Inflammatory macrophage (primary cell): Measurements from ENCODE around the gene RAD23A.
"Not testable (repeated sequence)": the region's sequence is repeated elsewhere in the genome, so short reads cannot be mapped to it uniquely, and the experiment has no call there.

Source experiments
- DNase-seq, 2 donors: peaks; one replicate each; pipeline ENCODE4 v3.0.0-alpha.2; 2020 to 2022
- total RNA-seq, 18 experiments: gene quantifications; one replicate each; lab custom pipeline; 2026; ENCODE audit warnings: mixed read lengths in 6 of 18, inconsistent platforms in 2 of 18; lab: John Stamatoyannopoulos, UW

The RAD23A gene
- total RNA-seq: 43.2 to 113 (median 74.6) reads per million in 18 experiments

DNA sequence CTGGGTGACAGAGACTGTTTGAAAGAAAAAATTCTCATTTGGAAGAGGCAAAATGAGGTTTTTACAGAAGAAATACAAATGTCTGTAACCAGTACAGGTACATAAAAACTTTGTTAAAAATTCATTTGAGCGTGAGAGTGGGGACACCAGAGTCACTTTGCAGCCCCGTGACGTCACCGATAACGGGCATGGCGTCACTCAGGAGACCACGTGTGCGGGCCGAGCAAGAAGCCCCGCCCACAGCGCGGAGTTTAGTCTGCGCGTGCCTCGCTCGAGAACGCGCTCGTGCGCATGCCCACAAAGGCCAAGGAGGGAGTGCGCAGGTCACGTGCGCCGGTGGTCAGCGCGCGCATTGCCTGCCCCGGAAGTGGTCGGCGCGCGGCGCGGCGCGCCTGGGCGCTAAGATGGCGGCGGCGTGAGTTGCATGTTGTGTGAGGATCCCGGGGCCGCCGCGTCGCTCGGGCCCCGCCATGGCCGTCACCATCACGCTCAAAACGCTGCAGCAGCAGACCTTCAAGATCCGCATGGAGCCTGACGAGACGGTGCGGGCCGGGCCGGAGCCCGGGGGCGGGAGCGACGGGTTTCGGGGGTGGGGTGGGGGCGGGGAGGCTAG, at the start of gene RAD23A:
TSS of gene RAD23A (plus strand) at position 384 of the 613 bp plus-strand sequence. CDS start at position 471, 87 bp downstream.
- peak; percentile 99 to 100 for DNase-seq

DNA sequence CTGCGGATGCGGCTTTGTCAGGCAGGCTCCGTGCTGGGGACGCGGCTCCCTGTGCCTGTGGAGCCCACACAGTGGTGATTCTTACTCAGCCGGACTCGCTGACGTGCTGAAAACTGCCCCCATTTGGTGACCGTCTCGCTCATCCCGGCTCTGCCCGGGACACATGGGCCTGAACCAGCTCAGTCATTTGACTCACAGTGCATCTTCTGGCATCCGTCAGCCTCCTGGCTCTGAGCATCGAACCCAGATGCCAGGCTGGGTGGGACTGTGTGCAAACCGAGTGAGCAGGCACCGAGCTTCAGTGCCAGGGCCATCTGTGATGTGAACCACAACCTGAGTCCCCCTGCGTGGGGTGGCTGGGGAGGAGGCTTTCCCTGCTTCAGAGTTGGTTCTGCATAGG, 49.2 kb upstream of the RAD23A start:
- DNase-seq: no peak

DNA sequence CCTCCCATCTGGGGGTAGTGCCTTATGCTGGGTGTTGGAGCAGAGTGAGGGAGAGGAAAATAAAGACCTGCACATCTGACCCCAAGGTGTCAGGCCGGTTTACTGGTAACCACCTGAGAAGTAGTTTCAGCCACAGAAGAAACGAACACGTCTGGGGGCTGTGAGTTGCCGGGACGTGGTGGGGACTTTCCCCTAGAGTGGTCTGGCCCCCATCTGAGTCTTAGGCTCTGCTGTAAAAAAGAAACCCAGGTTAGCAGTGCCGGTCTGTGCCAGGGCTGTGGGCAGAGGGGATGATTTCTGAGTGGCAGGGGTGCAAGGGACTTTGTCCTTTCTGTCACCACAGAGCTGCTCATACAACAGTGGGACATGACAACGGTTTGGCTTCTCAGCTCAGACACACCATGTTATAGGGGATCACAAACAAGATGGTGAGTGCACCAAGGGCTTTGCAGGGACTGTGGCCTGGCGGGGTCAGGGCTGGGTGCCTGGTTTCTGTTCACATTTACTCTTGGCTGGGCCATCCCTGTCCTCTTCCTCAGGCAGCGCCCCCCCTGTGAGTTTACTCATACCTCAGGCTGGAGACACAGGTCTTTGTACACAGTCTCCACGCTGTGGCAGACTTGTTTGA, 45.7 kb upstream of the RAD23A start:
- no peak for DNase-seq

DNA sequence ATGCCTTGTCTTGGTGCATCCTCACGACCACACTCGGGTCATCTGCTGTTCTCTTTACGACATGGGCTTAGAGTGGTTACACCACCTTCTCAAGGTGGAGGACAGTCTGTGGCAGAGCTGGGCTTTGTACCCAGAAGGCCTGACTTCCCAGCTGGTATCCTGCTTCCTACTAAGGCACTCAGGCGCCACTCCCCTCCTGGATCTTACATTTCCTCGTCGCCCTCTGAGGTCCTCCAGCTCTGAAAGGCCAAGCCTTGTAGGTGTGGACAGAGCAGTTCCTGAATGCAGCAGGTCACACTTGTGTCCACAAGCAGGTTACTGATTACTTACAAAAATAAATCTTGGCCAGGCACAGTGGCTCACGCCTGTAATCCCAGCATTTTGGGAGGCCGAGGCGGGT, 38.5 kb upstream of the RAD23A start:
- DNase-seq: no peak

DNA sequence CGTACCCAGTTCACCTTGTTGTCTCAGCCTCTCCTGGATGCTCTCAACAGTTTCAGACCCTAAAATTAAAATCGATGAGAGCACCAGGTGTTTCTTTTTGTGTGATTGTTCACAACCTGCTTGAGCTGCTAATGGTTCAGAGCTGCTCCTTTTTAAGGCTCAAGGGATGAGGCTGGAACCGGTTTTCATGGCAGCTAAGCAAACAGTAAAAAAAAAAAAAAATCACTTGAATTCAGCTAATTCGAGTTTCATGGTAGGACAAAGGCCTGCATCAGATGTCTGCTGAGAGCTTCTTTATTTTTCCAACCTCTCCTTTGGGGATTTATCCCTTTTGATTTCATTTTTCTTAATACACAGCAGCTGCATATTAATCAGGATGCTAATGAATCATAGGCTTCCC, 33.1 kb upstream of the RAD23A start:
- no peak for DNase-seq

DNA sequence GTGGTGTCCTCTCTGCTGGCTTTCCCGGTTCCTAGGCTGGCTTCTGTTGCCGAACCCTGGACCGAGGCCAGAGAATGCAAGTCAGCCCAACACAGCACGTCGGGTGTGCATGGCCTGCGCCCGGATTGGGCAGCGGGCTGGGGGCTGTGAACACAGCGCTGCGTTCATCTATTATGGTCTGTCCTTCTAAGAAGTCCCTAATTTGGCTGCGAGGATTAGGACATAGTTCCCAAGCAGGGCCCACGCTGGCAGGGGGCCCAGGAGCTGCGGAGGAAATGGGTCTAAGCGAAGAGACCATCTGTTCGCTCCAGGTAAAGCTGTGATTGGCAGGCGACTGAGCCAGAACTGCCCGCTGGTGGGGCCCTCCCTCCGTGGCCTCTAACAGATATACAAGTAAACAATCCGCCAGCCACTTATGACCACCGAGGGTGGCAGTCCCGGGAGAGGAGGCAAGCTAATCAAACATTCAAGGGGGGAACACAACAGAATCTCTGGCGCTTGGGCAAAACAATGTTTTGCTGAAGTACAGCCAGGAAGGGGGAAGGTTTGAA, 32.6 kb upstream of the RAD23A start:
- DNase-seq: no peak

DNA sequence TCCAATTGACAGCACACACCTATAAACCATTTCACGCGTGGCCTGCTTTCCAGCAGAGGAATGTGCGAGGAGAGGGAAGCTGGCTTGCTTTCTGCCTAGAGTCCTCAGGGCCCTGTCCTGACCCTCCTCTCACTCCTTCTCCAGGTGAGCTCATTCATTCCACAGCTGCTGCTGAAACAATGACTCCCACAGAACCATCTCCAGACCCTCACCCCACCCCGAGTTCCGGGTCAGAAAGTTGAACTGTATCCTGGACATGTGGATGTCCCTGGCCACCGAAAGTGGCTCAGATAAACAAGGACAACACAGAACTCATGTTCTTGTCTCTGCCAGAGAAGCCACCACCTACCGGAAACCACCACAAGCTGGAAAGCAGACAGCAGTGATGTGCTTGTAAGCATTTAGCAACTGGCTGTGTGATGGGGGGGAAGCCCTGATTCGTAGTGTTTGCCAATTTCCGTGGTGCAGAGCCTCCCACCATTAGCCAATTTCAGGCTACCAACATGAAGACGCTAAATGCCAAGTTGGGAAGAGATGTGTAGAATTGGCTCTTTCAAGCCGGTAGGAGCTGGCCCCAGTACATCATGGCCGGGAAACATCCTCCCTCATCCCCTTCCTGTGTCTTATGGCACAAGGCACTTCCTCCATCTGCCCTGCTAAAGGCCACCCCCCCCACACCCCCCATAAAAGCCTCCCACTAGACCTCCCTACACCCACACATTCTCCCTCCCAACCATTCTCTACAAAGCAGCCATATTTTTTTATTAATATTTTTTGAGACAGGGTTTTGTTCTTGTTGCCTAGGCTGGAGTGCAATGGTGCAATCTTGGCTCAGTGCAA, 31.6 kb upstream of the RAD23A start:
- DNase-seq: peak; percentile 45 to 60

DNA sequence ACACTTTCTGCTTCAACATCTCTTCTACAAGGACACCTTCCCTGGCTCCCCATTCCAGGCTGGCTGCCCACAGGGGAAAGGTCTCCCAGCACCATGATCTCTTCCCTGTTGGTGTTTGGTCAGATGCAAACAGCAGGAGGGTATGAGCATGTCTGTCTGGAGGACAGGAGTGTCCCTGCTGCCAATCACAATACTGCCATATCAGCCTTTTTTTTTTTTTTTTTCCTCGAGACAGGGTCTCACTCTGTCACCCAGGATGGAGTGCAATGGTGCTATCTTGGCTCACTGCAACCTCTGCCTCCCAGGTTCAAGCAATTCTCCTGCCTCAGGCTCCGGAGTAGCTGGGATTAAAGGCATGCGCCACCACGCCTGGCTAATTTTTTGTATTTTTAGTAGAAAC, 29.8 kb upstream of the RAD23A start:
- not testable (repeated sequence) for DNase-seq

DNA sequence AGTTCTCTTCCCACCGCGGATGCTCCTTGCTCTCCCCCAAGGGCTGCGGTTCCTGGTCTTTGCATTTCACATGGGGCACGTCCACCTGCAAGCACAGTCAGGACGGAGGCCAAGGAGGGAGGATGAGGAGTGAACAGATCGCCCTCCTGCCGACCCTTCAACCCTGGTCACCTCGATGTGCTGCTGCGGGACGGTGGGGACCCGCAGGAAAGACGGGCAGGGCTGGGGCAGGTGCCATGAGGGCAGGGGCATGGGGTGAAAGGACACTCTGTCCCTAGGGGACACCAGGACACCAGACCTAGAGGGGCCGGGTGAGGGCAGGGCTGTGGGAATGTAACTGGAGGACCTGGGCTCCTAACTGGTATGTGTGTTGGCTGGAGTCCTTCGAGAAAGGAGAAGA, 27.4 kb upstream of the RAD23A start:
- no peak for DNase-seq

DNA sequence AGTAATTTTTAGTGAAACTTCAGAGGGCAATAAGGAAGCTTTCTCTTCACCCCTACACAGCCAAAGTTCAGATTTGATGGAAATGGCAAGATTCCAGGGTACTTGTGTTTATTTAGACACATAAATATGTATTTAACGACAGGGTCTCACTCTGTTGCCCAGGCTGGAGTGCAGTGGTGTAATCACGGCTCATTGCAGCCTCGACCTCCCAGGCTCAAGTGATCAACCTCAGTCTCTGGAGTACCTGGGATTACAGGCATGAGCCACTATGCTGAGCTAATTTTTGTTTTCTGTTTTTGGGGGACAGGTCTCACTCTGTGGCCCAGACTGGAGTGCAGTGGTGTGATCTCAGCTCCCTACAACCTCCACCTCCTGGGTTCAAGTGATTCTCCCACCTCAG, 24.6 kb upstream of the RAD23A start:
- DNase-seq: no peak

DNA sequence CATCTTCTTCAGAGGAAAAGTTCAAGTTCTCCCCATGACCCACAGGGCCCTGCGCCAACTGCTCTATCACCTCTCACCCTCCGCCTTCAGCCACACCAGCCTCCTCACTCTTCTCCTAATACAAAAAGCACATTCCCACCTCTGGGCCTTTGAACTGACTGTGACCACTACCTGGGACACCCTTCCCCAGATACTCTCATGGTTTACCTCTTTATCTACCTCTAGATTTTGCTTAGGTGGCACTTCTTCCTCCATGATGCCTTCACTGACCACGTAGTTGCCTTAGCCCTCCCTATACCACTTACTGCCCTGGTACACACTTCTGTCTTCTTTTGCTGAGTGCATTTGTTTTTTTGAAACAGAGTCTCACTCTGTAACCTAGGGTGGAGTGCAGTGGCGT, 22.7 kb upstream of the RAD23A start:
- no peak for DNase-seq

DNA sequence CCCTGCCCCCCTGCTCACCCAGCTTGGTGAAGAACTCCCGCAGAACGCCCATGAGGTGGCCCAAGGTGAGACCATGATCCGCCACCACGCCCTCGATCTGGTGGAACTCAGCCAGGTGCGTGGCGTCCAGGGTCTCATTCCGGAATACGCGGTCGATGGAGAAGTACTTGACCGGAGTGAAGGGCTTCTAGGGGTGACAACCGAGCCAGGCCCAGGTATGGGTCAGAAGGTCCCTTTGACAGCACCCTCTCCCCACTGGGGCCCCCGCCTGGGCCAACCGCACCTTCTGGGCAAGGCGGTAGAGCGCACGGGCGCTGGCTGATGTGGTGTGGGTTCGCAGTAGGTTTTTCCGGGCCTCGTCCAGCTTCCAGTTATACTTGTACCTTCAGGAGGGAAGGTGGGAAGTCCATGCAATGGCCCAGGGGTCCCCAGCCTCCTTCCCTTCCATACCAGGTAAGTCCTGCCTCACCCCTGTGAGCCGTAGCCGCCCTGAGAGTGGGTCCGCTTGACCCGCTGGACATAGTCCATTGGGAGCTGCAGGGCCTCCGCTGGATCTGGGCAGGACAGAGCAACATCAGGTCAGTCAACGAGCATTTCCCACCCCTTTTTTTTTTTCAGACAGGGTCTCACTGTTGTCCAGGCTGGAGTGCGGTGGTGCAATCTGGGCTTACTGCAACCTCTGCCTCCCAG, 20.9 kb upstream of the RAD23A start:
- DNase-seq: no peak

DNA sequence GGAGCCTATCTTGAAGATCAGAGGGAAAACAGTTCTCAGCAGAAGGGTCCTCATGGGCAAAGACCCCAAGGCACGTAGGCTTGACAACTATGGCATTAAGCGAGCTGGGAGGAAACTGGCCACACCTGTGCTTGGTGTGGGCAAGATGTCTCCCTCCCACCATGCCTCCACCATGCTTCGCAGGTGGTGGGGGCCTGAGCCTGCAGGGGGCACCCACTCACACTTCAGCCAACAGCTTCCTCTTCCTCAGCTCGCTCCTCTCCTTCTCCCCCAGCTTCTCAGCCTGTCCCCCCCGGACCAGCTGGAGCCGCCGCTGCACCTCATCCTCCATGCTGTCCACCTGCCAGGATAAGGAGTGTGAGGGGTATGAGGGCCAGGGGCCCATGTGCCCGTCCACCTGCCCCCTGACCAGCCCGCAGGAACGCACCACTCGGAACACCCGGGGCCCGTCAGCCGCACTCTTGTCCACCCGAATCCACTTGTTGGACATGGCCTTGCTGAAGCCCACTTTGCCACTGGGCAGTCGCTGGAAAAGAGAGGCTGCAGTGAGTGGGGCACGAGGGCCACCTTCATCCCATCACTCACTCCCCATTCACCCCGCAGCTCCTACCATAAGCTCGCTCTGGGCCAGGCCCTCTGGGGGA, 15.5 kb upstream of the RAD23A start:
- DNase-seq: no peak

DNA sequence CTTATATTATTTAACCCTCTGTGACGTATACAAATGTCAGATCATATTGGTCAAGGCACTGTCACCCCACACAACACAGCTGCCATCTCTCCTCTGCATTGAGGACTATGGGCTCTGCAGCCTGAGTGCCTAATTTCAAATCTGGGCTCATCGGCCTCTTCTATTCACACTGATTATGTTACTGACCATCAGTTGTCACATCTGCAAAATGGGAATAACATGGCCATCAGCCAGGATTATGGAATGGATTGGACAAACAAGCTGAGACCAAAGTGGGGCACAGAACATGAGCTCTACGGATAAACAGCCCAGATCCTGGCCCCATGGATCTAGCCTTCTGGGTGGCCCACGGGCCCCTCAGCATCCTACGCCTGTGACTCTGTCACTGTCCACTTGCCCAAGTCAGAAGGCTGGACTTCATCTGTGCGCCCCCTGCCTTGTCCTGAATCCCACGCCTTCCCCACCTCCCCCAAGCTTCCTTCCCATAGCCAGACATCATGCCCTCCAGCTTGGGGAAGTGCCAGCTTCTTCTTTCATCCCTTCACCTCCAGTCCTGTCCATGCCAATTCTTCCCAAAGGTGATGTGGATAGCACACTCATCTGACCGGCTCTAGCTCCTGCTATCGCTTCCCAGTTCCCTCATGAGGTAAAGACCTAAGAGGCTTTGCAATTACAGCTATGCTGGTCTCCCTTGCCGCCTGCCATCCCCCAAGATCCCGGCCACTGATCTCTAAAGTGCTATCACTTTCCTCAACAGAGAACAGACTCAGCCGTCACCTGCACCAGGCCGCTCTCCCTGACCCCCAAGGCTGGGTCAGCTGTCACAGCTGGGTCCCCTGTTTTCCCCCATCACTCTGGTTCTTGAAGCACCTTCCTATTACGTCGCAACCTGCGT, 13.0 kb upstream of the RAD23A start:
- peak; percentile 29 to 61 for DNase-seq

DNA sequence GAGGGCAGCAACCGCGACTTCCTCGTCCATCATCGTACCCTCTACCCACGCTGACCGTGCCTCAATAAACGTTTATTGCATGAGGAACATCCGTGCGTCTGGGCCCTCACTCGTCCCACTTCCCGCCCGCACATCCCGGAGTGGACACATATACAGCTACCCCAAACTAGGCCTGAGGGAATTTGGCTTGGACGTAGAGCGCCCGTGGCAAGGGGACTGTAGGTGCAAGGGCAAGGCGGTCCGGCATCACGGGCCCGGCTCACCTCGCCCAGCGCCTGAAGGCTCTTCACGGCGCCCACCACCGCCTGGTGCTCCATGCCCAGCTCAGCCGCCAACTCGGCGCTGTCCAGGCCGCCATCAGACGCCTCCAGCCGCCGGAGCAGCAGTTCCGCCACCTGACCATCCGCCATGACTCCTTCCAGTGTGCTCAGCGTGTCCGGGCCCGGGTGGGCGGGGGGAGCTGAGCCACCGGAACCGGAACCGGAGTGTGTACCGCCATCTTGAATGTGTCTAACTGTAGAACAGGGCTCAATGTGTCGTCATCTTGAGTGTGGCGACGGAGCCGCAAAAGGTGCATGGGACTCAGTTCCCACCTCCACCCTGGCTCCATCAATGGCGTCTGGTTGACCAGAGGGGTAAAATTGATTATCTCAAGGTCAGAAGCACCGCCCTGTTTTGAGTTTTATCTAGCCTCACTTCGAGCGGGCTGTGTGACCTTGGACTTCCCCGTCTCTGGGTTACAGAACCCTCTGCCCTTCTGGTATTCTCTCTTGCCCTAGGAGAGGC, 12.2 kb upstream of the RAD23A start, which contains the start of gene FARSA:
TSS of gene FARSA (minus strand) at position 425 of the 786 bp plus-strand sequence. CDS start at position 410, 15 bp downstream.
- peak; percentile 93 to 96 for DNase-seq

DNA sequence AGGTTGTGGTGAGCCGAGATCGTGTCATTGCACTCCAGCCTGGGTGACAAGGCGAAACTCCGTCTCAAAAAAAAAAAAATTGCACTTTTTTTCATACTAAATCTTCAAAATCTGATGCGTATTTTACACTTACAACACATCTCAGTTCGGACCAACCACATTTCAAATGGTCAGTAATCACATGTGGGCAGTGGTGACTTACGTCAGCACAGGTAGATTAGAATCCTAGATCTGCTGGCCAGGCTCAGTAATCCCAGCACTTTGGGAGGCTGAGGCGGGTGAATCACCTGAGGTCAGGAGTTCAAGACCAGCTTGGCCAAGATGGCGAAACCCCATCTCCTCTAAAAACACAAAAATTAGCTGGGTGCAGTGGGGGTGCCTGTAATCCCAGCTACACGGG, 10.6 kb upstream of the RAD23A start:
- no peak for DNase-seq

DNA sequence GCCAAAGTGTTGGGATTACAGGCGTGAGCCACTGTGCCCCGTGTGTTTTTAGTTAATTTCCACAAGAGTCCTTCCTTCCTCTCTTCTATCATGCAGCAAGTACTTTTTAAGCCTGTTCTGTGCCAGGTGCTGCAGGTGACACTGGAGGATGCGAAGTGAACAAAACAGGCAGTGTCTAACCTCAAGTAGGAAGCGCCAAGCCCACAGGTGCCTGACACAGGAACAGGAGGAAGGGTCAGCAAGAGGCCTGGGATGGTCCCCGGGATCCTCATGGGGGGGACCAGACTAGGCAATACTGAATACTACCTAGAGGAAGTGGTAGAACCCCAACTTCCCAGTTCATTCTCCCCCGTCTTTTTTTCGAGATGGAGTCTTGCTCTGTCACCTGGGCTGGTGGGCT, 9.1 kb upstream of the RAD23A start:
- peak in 1 of 2 donors; percentile 14 for DNase-seq

DNA sequence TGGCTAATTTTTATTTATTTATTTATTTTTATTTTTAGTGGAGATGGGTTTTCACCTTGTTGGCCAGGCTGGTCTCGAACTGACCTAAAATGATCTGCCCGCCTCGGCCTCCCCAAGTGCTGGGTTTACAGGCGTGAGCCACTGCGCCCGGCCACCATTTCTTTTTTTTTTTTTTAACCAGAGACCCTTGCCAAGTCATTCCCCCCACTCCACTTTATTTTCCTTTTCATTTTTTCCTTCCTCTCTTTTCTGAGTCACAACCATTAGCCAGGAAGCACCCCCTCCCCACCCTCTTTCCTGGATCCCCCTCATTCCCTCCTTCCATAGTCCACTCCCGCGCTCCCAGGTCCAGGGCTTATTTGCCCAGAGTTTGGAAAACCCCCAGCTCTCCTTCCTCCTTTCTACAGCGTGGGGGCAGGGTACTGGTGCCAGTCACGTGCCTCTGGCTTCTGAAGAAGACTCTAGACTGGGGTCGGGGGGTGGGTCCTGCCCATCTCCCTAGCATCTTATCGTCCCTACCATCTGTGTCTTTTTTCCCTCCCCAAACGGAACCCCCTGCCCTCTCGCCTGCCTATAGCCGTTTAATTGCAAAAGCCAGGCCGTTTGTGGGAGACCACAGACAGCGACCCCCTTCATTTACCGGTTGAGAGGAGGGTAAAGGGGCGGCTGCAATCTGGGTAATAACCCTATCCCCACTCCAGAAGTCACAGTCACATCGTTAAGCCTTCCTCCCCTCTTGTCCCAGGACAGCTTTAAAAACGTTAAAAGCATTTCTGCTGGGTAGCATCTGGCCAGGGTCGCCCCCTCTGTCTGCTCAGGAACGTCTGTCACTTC, 8.4 kb upstream of the RAD23A start:
- DNase-seq: peak; percentile 58 to 64
